Amniotic stem cell (primary cell): ENCODE data around the gene ZNF438.
"Not testable (repeated sequence)": the region's sequence is repeated elsewhere in the genome, so short reads cannot be mapped to it uniquely, and the experiment has no call there.

Experiments used
- DNase-seq: peaks from one replicate; lab custom pipeline; 2025; lab: John Stamatoyannopoulos, UW

Gene ZNF438

GRCh38 chr10:30806850-30807249, 224.8 kb downstream of the ZNF438 start:
- no peak for DNase-seq

- DNase-seq: no peak
Measured at GRCh38 chr10:30805061-30805460, 226.6 kb downstream of the ZNF438 start.

- DNase-seq: no peak
Measured at GRCh38 chr10:30804478-30805055, 227.1 kb downstream of the ZNF438 start.

- DNase-seq: no peak
Measured at GRCh38 chr10:30803892-30804322, 227.8 kb downstream of the ZNF438 start.

- DNase-seq: no peak
Measured at GRCh38 chr10:30803058-30803457, 228.6 kb downstream of the ZNF438 start.

- DNase-seq: no peak
Measured at GRCh38 chr10:30800368-30800767, 231.3 kb downstream of the ZNF438 start.

- DNase-seq: no peak
Measured at GRCh38 chr10:30798646-30799185, 232.9 kb downstream of the ZNF438 start.

GRCh38 chr10:30795024-30795423, 236.6 kb downstream of the ZNF438 start:
- DNase-seq: not testable (repeated sequence)
